ENCODE measurements around the gene ATM.
A peak's percentile ranks its signal among the peaks of the same experiment; 100 is the strongest.

ATM gene

GRCh38 chr11:108220721-108221336 is 2.0 kb upstream of the ATM start:
- DNase-seq (ENCODE audit: low read depth): peak; percentile 24
- no peak for TF ChIP-seq CTCF (IDR thresholded peaks at IDR 0.05; ENCODE audit: low read length, missing control alignments)
- peak overlapping the region; percentile 93 for H3K4me3 ChIP-seq (replicated peaks; ENCODE audit: low read depth, low read length)

- no peak for TF ChIP-seq CTCF (IDR thresholded peaks at IDR 0.05; ENCODE audit: low read length, missing control alignments)
- peak overlapping the region; percentile 93 for H3K4me3 ChIP-seq (replicated peaks; ENCODE audit: low read depth, low read length)
- peak; percentile 69 for DNase-seq (ENCODE audit: low read depth)
Measured at GRCh38 chr11:108221371-108221770, 1.5 kb upstream of the ATM start.

- peak overlapping the region; percentile 93 for H3K4me3 ChIP-seq (replicated peaks; ENCODE audit: low read depth, low read length)
- TF ChIP-seq CTCF (IDR thresholded peaks at IDR 0.05; ENCODE audit: low read length, missing control alignments): no peak
- DNase-seq (ENCODE audit: low read depth): no peak
Measured at GRCh38 chr11:108221911-108222573, 825 bp upstream of the ATM start.

- no peak for TF ChIP-seq CTCF (IDR thresholded peaks at IDR 0.05; ENCODE audit: low read length, missing control alignments)
- peak; percentile 38 for DNase-seq (ENCODE audit: low read depth)
- peak overlapping the region; percentile 93 for H3K4me3 ChIP-seq (replicated peaks; ENCODE audit: low read depth, low read length)
Measured at GRCh38 chr11:108223348-108224149, 682 bp downstream of the ATM start.

GRCh38 chr11:108224366-108224765 is 1.5 kb downstream of the ATM start:
- no peak for TF ChIP-seq CTCF (IDR thresholded peaks at IDR 0.05; ENCODE audit: low read length, missing control alignments)
- no peak for DNase-seq (ENCODE audit: low read depth)

GRCh38 chr11:108224911-108225786 is 2.3 kb downstream of the ATM start:
- peak overlapping the region; percentile 93 for H3K4me3 ChIP-seq (replicated peaks; ENCODE audit: low read depth, low read length)
- no peak for TF ChIP-seq CTCF (IDR thresholded peaks at IDR 0.05; ENCODE audit: low read length, missing control alignments)
- DNase-seq (ENCODE audit: low read depth): no peak

More at GRCh38 chr11:108224366-108224765, 1.5 kb downstream of the ATM start:
- peak overlapping the region; percentile 93 for H3K4me3 ChIP-seq (replicated peaks; ENCODE audit: low read depth, low read length)
